RWPE2 (cell line): Measurements from ENCODE around the gene NEURL3.

Experiments used
- ATAC-seq: fragments of 200-7000 bp; cut with Tn5 transposase; 3 replicates; pipeline ENCODE4 v1.9.1; 2021; ENCODE audit warnings: low read depth
- DNase-seq: peaks from one replicate; pipeline ENCODE4 v3.0.0-alpha.2; 2020; ENCODE audit warnings: low spot score
- H3K27ac ChIP-seq: fragments of 450-650 bp; 2 replicates; pipeline ENCODE4 v1.5.1; 2017; ENCODE audit warnings: mild to moderate bottlenecking; ENCODE audit not compliant: poor library complexity, severe bottlenecking
- H3K27me3 ChIP-seq: fragments of 250-450 bp; sonication (Bioruptor Pico); 2 replicates; pipeline ENCODE4 v1.5.1; 2021; ENCODE audit warnings: mild to moderate bottlenecking, moderate library complexity; ENCODE audit not compliant: insufficient read depth, poor library complexity, severe bottlenecking
- H3K36me3 ChIP-seq: fragments of 250-450 bp; sonication (Bioruptor Pico); 2 replicates; pipeline ENCODE4 v1.5.1; 2020; ENCODE audit warnings: low read depth, mild to moderate bottlenecking, moderate library complexity
- H3K4me1 ChIP-seq: fragments of 250-450 bp; sonication (Bioruptor Pico); 2 replicates; pipeline ENCODE4 v1.5.1; 2021; ENCODE audit warnings: mild to moderate bottlenecking, moderate library complexity; ENCODE audit not compliant: insufficient read depth, poor library complexity, severe bottlenecking
- H3K4me3 ChIP-seq: fragments of 250-450 bp; sonication (Bioruptor Pico); 2 replicates; pipeline ENCODE4 v1.5.1; 2021; ENCODE audit warnings: mild to moderate bottlenecking, moderate library complexity; ENCODE audit not compliant: severe bottlenecking
- H3K9me3 ChIP-seq: fragments of 250-450 bp; sonication (Bioruptor Pico); 2 replicates; pipeline ENCODE4 v1.5.1; 2021; ENCODE audit warnings: mild to moderate bottlenecking, moderate library complexity; ENCODE audit not compliant: severe bottlenecking
- CTCF ChIP-seq: fragments of 450-650 bp; IDR thresholded peaks from one replicate; pipeline ENCODE4 v1.5.1; 2017; ENCODE audit warnings: mild to moderate bottlenecking, moderate library complexity; ENCODE audit not compliant: poor library complexity, severe bottlenecking

NEURL3 gene

GRCh38 chr2:96508521-96509113, 3.5 kb upstream of the NEURL3 start:
- no peaks in the 10 kb centered on the region for H3K27me3 ChIP-seq
- ATAC-seq (no peak), DNase-seq (no peak)
- no peaks in the 10 kb centered on the region for H3K9me3 ChIP-seq
- TF ChIP-seq CTCF, result no peak
- H3K36me3 ChIP-seq, result no peaks in the 10 kb centered on the region
- H3K4me1 ChIP-seq, result peaks cover 8% of the 10 kb centered on the region
- H3K4me3 ChIP-seq, result no peak overlapping the region
- no peak overlapping the region for H3K27ac ChIP-seq

- peak; percentile 94 for TF ChIP-seq CTCF
- ATAC-seq (peak; percentile 40), DNase-seq (no peak)
- peaks cover 8% of the 10 kb centered on the region for H3K4me1 ChIP-seq
- H3K9me3 ChIP-seq, result no peaks in the 10 kb centered on the region
- H3K36me3 ChIP-seq, result no peaks in the 10 kb centered on the region
- no peak overlapping the region for H3K4me3 ChIP-seq
- no peaks in the 10 kb centered on the region for H3K27me3 ChIP-seq
- no peak overlapping the region for H3K27ac ChIP-seq
Observed at GRCh38 chr2:96507957-96508520, 2.9 kb upstream of the NEURL3 start.

GRCh38 chr2:96506907-96507240, 1.7 kb upstream of the NEURL3 start:
- no peak for TF ChIP-seq CTCF
- no peak overlapping the region for H3K27ac ChIP-seq
- peaks cover 8% of the 10 kb centered on the region for H3K4me1 ChIP-seq
- ATAC-seq (no peak), DNase-seq (no peak)
- no peaks in the 10 kb centered on the region for H3K27me3 ChIP-seq
- no peaks in the 10 kb centered on the region for H3K9me3 ChIP-seq
- no peak overlapping the region for H3K4me3 ChIP-seq
- H3K36me3 ChIP-seq, result no peaks in the 10 kb centered on the region

GRCh38 chr2:96506016-96506906, 1.1 kb upstream of the NEURL3 start:
- Histone ChIP-seq H3K36me3 (no peaks in the 10 kb centered on the region), H3K9me3 (no peaks in the 10 kb centered on the region), H3K4me1 (peaks cover 8% of the 10 kb centered on the region), H3K27me3 (no peaks in the 10 kb centered on the region), H3K4me3 (no peak overlapping the region), H3K27ac (no peak overlapping the region)
- DNase-seq, result no peak
- no peak for TF ChIP-seq CTCF
- ATAC-seq, result no peak
